Cardiac fibroblast (primary cell): Measurements from ENCODE around the gene KIAA1328.
A peak's percentile ranks its signal among the peaks of the same experiment; 100 is the strongest.

Experiments used
- DNase-seq, 2 donors: peaks; one replicate each; pipeline versions ENCODE4 v3.0.0 to v3.0.0-alpha.2; 2010; ENCODE audit warnings: low read depth in 2 of 2
- H3K4me3 ChIP-seq, 2 donors: replicated peaks in 1 of 2; 1 replicate in 1 of 2; 2 replicates in 1 of 2; pipeline ENCODE4 v1.5.1; 2011; ENCODE audit warnings: low read depth in 2 of 2, low read length in 2 of 2, mild to moderate bottlenecking in 2 of 2, moderate library complexity in 1 of 2
- CTCF ChIP-seq: IDR thresholded peaks from one replicate; pipeline ENCODE4 v1.5.1; 2011; ENCODE audit warnings: low read depth, mild to moderate bottlenecking, low read length, inconsistent platforms

The KIAA1328 gene

DNA sequence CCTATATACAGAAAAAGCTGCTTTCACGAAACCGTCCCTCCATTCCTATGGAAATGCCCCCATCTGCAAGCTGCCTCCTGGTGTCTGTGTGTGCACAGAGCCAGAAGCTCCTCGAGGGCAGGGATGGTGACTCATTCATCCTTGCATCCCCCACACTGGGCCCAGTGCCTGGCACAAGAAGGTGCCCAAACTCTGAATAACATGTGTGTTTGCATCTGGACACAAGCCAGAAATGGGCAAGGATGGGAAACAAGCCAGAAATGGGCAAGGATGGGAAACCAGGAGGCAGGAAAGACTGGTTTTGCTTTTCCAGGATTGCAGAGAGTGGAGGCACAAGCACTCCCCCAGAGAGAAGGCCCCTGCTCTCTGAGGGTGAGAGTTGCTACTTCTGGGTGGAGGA lies 422.8 kb downstream of the KIAA1328 start:
- H3K4me3 ChIP-seq = no peak overlapping the region
- DNase-seq = no peak
- no peak for TF ChIP-seq CTCF

DNA sequence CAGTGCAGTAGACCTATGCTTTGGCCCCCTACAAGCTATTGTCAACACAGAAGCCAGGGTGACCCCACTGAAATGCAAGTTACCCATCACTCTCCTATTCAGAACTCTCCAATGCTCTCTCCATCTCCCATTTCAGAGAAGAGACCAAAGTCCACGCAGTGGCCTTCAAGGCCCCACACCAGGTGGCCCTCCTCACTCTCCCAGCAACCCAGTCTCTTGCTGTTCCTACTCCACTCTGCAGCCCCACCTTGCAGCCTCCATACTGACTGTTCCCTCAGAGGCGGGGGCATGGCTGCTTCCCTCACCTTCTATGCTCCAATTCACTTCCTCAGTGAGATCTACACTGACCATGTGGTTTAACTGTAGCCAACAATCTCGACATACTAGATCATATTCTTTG lies 423.4 kb downstream of the KIAA1328 start:
- no peak overlapping the region for H3K4me3 ChIP-seq
- no peak for DNase-seq
- TF ChIP-seq CTCF = no peak

DNA sequence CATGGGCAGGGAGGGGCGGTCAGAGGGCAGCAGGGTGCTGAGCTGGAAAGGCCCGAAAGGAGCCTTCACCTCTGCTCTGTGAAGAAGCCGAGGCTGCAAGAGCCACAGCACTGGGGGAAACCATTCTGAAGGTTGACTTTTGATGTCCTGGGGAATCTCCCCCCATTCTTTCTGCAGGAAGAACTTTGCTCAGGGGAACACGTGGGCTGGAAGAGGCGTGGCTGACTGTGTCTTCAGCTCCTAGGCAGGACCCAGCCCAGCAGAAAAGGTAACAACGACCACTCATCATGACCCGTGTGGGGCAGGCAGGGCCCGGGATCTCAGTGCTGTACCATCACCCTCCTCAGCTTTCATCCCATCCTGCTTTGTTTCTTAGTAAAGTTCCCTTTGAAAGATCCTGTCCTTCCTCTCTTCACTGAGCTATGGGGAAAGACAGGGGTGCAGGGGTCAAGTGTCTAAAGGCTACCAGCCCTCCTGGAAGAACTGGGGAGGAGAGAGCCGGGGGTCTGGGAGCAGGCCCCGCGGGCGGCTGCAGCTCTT lies 424.0 kb downstream of the KIAA1328 start:
- DNase-seq = no peak
- no peak overlapping the region for H3K4me3 ChIP-seq
- TF ChIP-seq CTCF = no peak

DNA sequence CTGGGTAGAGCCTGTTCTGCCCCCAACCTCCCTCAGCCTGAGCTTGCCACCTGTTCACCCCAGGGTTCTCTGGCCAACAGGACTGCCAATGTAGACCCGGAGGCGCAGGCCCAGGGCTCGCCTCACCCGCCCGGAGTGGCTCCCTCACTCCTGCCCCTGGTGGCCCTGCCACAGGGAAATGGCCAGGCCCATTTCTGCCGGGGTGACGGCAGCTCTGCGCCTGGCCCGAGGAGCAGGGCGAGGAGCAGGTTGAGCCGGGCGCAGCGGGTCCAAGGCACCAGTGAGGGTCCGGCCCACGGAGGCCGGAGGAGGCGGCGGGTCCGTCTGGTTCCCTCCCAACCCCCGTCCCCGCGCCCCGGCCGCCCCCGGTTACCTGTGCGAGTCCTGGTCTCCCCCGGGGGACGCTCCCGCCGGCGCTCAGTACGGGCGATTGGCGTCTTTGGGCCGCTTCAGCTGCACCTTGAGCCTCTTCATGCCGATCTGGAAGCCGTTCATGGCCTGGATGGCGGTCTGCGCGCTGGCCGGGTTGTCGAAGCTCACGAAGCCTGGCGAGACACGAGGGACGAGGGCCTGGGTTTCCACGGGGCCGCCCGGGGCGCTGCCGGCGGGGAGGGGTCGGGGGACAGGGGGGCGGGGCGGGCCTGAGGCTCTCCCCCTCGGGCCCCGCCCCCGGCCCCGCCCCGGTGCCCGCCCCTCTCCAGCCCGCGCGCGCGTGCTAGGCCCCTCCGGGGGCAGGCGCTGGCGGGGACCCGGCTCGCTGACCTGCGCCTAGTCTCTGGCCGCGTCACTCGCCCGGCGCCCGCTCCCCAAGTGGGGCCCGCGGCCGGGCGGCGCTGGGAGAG lies 424.7 kb downstream of the KIAA1328 start:
- no peak for DNase-seq
- TF ChIP-seq CTCF = no peak
- H3K4me3 ChIP-seq = no peak overlapping the region

DNA sequence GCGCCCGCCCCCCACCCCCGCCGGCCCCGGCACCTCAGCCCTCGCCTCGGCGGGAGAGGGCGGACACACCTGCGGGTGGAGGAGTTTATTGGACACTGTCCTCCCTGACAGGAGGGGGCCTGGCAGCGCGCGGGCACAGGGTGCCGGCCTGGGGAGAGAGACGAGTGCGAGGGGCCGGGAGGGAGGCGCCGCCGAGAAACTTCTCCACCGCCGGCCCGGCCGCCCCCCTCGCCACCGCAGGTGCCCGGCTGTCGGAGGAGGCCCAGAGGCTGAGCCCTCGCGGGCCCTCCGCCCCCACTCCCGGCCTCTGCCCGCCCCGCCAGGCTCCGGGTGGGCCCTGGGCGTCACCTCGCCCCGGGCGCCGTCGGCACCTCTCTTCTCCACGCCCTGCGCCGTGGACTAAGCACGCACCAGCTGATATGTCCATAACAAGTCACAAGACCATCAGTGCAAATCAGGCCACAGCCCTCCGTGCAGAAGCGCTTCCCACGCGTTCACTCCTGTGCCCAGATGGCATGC lies 425.4 kb downstream of the KIAA1328 start:
- H3K4me3 ChIP-seq = peak overlapping the region in 1 of 2 donors; percentile 17
- TF ChIP-seq CTCF = no peak
- DNase-seq = no peak

GRCh38 chr18:37254973-37255372 lies 426.0 kb downstream of the KIAA1328 start:
- no peak for DNase-seq

More at GRCh38 chr18:37254973-37255372, 426.0 kb downstream of the KIAA1328 start:
- H3K4me3 ChIP-seq = no peak overlapping the region
- no peak for TF ChIP-seq CTCF
